Activated CD8-positive, alpha-beta T cell treated with anti-CD3 and anti-CD28 coated beads, Interleukin-2, amount 10 ng/mL, durations not matched to agents 7 days and 5 days (primary cell): ENCODE data around the gene RFX5. TPM values are rescaled to one million over a fixed set of nuclear protein-coding genes. Genes with fewer than 3 reads are reported as not detected.
"Not testable (repeated sequence)": the region's sequence is repeated elsewhere in the genome, so short reads cannot be mapped to it uniquely, and the experiment has no call there.

ENCODE experiments used
- ATAC-seq: fragments of 150-1000 bp; cut with Tn5 transposase; one replicate; pipeline ENCODE4 v1.10.0; 2021; ENCODE audit warnings: moderate library complexity
- CTCF ChIA-PET: fragments of 350-600 bp; sonication (Branson Sonifier 250); formaldehyde crosslinking; loops from one replicate; lab custom pipeline; 2021; ENCODE audit warnings: antibody characterized with exemption; lab: Charles Lee
- POLR2A ChIA-PET: fragments of 350-600 bp; sonication (Branson Sonifier 250); formaldehyde crosslinking; loops from one replicate; lab custom pipeline; 2021; ENCODE audit warnings: antibody characterized with exemption; lab: Charles Lee
- DNase-seq: peaks from one replicate; pipeline ENCODE4 v3.0.0-alpha.2; 2020
- H3K27ac Mint-ChIP-seq: one replicate; pipeline ENCODE4 v1.8.0; 2021; ENCODE audit warnings: mild to moderate bottlenecking, mixed read lengths
- H3K27me3 Mint-ChIP-seq: one replicate; pipeline ENCODE4 v1.8.0; 2021; ENCODE audit warnings: low read depth, mixed read lengths
- H3K36me3 Mint-ChIP-seq: one replicate; pipeline ENCODE4 v1.8.0; 2021; ENCODE audit warnings: low read depth, mixed read lengths
- H3K4me1 Mint-ChIP-seq: one replicate; pipeline ENCODE4 v1.8.0; 2021; ENCODE audit warnings: low read depth, mixed read lengths
- H3K4me3 Mint-ChIP-seq: one replicate; pipeline ENCODE4 v1.8.0; 2021; ENCODE audit warnings: mild to moderate bottlenecking, mixed read lengths
- H3K9me3 Mint-ChIP-seq: one replicate; pipeline ENCODE4 v1.8.0; 2022; ENCODE audit warnings: mixed read lengths; ENCODE audit not compliant: insufficient read depth
- total RNA-seq, 2 experiments: library from RNA; stranded (reverse); gene quantifications; one replicate each; pipeline ENCODE4 v1.2.3, GENCODE V29; 2021

RFX5 gene
- total RNA-seq: 10 to 100 TPM; 59.3 to 63.9 TPM

DNA sequence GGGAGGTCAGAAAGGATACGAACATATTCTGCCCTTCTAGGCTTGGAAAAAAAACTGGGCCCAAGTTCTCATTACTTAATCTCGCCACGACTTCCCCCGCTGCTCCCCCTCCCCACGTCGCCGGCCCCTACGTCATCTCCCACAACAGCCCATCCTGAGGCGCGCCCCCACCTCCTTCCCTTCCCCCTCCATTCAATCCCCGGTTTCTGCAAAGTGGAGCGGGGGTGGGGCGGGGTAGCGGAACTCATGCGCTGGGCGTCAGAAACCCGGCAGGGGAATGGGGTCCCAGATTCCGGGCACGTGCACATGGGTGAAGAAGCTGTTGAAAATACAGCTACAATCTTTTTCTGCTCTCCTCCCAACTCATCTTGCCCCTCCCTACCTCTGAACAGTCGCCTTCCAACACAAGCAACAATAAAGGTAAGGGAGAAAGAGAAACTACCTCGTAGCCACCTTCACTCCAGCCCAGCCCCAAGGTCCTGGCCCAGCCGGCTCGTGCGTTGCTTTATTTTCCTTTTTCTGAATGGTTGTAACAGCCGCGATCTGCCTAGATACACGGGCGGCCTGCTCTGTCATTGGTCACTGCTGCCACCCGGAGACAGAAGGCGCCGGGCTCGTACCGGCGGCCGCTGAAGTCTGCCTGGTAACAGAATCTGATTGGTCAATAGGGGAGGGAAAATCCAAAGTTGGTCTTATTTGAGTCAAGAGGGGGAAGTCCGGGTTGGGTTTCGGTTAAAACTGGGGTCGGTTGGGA is at the start of gene RFX5:
TSS of gene RFX5 (minus strand) at position 484 of the 754 bp plus-strand sequence. CDS start 932 bp downstream, outside the sequence.
- DNase-seq: peak; percentile 97
- ChIA-PET POLR2A (interaction anchor here (1.0 to 1.6 kb wide), 7 partner anchors 9 to 299 kb away, joined by 3 to 10 read pairs (median 4); partner anchors contain the start of genes C1orf56, PI4KB and VPS72), CTCF (interaction anchor here (0.7 to 0.9 kb wide), 2 partner anchors 37 to 46 kb away, joined by 3 read pairs; no protein-coding TSS in a partner anchor)
- Mint-ChIP-seq H3K4me3 (peak within 1 kb of the TSS; percentile 84), H3K4me1 (peaks cover 24% of the 10 kb centered on the region), H3K9me3 (no peaks in the 10 kb centered on the region), H3K27ac (peak within 1 kb of the TSS; percentile 92), H3K27me3 (no peaks in the 10 kb centered on the region), H3K36me3 (peaks cover 38% of the 10 kb centered on the region)
- peak; percentile 99 for ATAC-seq

DNA sequence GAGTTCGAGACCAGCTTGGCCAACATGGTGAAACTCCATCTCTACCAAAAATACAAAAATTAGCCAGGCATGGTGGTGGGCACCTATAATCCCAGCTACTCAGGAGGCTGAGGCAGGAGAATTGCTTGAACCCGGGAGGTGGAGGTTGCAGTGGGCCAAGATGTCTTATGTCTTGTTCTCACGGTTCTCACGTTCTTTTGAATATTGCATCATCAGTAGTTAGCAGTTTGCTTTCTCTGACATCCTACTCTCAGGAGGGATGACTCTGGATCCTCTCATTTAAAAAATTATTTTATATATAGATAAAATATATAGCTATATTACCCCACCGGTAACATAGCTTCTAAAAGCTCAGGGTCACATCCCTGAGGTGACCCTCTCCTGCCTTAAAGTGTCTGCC is 49.2 kb upstream of the RFX5 start:
- not testable (repeated sequence) for H3K9me3 Mint-ChIP-seq
- peaks cover 21% of the 10 kb centered on the region for H3K4me1 Mint-ChIP-seq

DNA sequence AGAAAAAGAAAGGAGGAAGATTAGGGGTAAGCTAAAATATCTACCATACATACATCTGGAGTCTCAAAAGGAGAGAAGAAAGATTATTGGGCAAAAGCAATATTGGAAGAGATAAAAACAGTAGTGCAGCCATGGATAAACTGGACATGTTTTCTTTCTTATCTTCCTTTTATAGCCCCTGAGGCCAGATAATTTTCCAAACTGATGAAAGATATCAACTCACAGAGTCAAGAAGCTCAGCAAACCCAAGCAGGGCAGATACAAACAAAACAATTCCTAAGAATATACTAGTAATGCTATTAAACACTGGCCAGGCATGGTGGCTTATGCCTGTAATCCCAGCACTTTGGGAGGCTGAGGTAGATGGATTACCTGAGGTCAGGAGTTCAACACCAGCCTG is 46.5 kb upstream of the RFX5 start:
- no peak for ATAC-seq
- Mint-ChIP-seq H3K4me3 (no peak overlapping the region), H3K36me3 (no peaks in the 10 kb centered on the region), H3K27me3 (peaks cover 21% of the 10 kb centered on the region), H3K27ac (no peak overlapping the region), H3K4me1 (peaks cover 5% of the 10 kb centered on the region), H3K9me3 (no peaks in the 10 kb centered on the region)
- POLR2A ChIA-PET: no interaction called here
- no peak for DNase-seq
- CTCF ChIA-PET: no interaction called here

More for the DNA sequence above, 49.2 kb upstream of the RFX5 start:
- CTCF ChIA-PET: interaction anchor here (1.2 to 1.3 kb wide), 2 partner anchors 55 to 95 kb away, joined by 3 to 6 read pairs; no protein-coding TSS in a partner anchor
- peaks cover 15% of the 10 kb centered on the region for H3K36me3 Mint-ChIP-seq
- H3K4me3 Mint-ChIP-seq, H3K27ac Mint-ChIP-seq, DNase-seq, ATAC-seq: not testable (repeated sequence)
- H3K27me3 Mint-ChIP-seq: peaks cover 20% of the 10 kb centered on the region
- POLR2A ChIA-PET: interaction anchor here (0.6 to 1.2 kb wide), 3 partner anchors 27 to 115 kb away, joined by 3 to 4 read pairs (median 4); partner anchors contain the start of gene ZNF687

DNA sequence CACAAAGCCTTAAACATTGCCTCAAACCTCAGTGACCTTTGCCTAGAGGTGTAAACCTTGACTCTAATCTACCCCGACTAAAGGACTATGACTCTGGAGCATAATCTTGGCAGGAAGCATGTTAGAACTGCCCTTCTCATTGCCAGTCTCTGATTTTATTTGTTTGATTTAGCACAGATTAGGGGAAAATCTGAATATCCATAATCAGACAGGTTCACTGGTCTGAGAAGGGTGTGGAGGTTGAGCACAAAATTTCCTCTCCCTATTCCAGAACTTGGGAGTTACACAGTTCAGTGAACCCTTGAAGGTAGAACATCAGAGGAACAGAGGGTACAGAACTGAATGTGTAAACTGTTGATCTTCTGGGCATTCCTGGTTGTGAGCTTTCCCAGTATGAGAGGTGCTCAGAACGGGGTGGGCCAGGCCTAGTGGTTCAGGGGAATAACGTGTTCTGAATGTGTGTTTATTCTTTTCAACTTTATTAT is 44.1 kb upstream of the RFX5 start:
- H3K4me3 Mint-ChIP-seq: no peak overlapping the region
- no peak overlapping the region for H3K27ac Mint-ChIP-seq
- ChIA-PET POLR2A (no interaction called here), CTCF (no interaction called here)
- H3K27me3 Mint-ChIP-seq: peaks cover 19% of the 10 kb centered on the region
- DNase-seq (no peak), ATAC-seq (no peak)
- H3K4me1 Mint-ChIP-seq: no peaks in the 10 kb centered on the region
- H3K9me3 Mint-ChIP-seq: no peaks in the 10 kb centered on the region
- no peaks in the 10 kb centered on the region for H3K36me3 Mint-ChIP-seq

DNA sequence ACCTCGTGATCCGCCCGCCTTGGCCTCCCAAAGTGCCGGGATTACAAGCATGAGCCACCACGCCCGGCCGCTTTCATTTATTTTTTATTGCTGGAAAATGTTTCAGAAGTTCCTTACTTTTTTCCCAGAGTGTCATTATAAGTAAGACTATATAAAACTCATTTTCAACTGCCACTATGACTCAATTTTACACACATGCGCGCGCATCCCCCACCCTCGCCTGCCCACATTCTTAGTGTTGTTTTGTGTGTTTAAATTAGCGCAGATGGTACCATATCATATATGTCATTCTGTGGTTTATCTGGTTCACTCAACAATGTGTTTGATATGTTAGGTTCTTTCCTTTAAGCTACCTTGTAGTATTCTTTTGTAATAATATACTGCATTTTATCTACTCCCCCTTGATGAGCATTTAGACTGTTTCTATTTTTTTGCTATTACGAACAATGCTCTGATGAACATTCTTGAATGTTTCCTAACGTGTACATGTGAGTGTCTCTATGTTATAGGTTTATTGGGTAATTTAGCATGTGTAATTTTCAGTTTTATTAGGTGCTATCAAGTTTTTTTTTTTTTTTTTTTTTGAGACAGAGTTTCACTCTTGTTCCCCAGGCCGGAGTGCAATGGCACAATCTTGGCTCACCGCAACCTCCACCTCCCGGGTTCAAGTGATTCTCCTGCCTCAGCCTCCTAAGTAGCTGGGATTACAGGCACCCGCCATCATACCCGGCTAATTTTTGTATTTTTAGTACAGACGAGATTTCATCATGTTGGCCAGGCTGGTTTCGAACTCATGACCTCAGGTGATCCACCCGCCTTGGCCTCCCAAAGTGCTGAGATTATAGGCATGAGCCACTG is 43.4 kb upstream of the RFX5 start:
- CTCF ChIA-PET, POLR2A ChIA-PET, H3K36me3 Mint-ChIP-seq, H3K27ac Mint-ChIP-seq, H3K4me1 Mint-ChIP-seq, ATAC-seq, H3K4me3 Mint-ChIP-seq, DNase-seq, H3K9me3 Mint-ChIP-seq: not testable (repeated sequence)
- peaks cover 19% of the 10 kb centered on the region for H3K27me3 Mint-ChIP-seq

DNA sequence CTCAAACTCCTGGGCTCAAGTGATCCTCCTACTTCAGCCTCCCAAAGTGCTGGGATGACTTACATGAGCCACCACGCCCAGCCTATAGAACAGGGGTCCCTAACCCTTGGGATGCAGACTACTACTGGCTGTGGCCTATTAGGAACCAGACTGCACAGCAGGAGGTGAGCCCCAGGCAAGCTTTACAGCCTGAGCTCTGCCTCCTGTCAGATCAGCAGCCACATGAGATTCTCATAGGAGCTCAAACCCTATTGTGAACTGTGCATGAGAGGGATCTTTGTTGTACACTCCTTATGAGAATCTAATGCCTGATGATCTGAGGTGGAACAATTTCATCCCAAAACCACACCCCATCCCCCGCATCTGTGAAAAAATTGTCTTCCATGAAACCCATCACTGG is 39.0 kb upstream of the RFX5 start:
- DNase-seq (no peak), ATAC-seq (no peak)
- no peaks in the 10 kb centered on the region for H3K9me3 Mint-ChIP-seq
- H3K27ac Mint-ChIP-seq: no peak overlapping the region
- CTCF ChIA-PET: interaction anchor here (1.0 to 1.7 kb wide), 2 partner anchors 9 to 85 kb away, joined by 4 read pairs; no protein-coding TSS in a partner anchor
- H3K4me3 Mint-ChIP-seq: no peak overlapping the region
- POLR2A ChIA-PET: no interaction called here
- H3K36me3 Mint-ChIP-seq: no peaks in the 10 kb centered on the region
- H3K27me3 Mint-ChIP-seq: peaks cover 6% of the 10 kb centered on the region
- H3K4me1 Mint-ChIP-seq: no peaks in the 10 kb centered on the region

DNA sequence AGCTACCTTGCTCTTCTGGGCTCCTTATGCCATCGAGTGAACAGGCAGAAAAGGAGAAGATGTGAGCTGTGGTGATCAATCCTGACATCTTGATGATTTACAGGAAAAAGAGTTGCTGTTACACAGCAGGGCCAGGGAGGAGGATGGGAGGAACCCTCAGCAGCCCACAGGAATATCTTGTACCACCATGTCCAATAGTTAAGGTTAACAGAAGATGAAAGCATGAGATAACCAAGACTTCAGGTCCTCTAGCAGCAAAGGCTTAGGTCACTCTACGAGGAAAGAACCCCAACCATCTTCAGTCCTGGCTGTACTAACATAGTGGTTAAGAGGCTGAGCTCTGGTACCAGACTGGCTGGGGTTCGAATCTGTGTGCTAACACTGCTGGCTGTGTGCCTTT is 37.5 kb upstream of the RFX5 start:
- ATAC-seq (no peak), DNase-seq (no peak)
- Mint-ChIP-seq H3K4me3 (no peak overlapping the region), H3K36me3 (no peaks in the 10 kb centered on the region), H3K27me3 (peaks cover 5% of the 10 kb centered on the region), H3K9me3 (no peaks in the 10 kb centered on the region), H3K4me1 (no peaks in the 10 kb centered on the region), H3K27ac (no peak overlapping the region)
- POLR2A ChIA-PET: no interaction called here
- CTCF ChIA-PET: interaction anchor here (1.0 to 1.7 kb wide), 3 partner anchors 44 to 103 kb away, joined by 3 to 4 read pairs (median 3); no protein-coding TSS in a partner anchor

DNA sequence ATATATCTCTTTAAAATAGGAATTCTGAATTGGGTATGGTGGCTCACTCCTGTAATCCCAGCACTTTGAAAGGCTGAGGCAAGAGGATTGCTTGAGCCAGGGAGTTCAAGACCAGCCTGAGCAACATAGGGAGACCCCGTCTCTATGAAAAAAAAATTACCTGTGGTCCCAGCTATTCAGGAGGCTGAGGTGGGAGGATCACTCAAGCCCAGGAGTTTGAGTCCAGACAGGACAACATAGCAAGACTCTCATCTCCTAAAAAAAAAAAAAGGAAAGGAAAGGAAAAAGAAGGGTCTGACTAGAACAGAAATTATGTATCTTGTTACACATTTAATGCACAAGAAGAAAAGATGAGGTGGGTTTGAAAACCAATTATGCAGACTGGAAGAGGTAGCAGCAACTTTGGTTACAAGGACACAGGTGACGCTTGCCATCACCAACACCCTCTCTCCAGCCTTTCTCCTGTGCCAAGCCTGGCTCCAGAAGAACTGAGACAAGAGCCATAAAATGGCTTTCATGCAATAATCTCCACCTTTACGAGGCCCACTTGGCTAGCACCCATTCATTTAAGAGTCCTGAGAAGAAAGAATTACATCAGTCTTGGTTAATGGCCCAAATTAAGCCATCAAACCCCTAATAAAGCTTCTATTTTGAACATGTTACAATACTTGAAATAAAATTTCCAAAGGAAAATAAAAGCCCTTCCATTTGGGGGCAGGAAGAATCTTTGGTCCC is 30.3 kb upstream of the RFX5 start:
- Mint-ChIP-seq H3K27me3 (peaks cover 6% of the 10 kb centered on the region), H3K4me1 (peaks cover 4% of the 10 kb centered on the region), H3K9me3 (no peaks in the 10 kb centered on the region), H3K36me3 (no peaks in the 10 kb centered on the region), H3K4me3 (no peak overlapping the region), H3K27ac (no peak overlapping the region)
- no peak for ATAC-seq
- ChIA-PET POLR2A (no interaction called here), CTCF (no interaction called here)
- DNase-seq: no peak

DNA sequence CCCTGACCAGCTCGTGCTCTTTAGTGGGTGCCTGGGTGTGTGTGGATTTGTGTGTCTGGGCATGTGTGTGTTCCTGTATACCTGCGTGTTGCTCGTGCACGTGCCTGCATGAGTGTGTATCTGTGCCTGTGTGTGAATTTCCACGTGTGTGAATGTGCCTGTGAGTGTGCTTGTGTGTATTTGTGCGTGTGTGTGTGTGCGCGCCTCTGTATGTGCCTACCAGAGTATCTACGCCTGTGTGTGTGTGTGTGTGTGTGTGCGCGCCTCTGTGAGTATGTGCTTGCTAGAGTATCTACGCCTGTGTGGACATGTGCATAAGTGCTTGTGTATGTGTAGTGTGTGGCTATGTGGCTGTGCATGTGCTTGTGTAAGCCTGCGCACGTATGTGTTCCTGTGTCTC is 26.1 kb upstream of the RFX5 start:
- peaks cover 4% of the 10 kb centered on the region for H3K4me1 Mint-ChIP-seq
- DNase-seq (no peak), ATAC-seq (no peak)
- H3K36me3 Mint-ChIP-seq: no peaks in the 10 kb centered on the region
- H3K9me3 Mint-ChIP-seq: no peaks in the 10 kb centered on the region
- ChIA-PET CTCF (no interaction called here), POLR2A (no interaction called here)
- H3K27me3 Mint-ChIP-seq: peaks cover 6% of the 10 kb centered on the region
- H3K4me3 Mint-ChIP-seq: no peak overlapping the region
- H3K27ac Mint-ChIP-seq: no peak overlapping the region

DNA sequence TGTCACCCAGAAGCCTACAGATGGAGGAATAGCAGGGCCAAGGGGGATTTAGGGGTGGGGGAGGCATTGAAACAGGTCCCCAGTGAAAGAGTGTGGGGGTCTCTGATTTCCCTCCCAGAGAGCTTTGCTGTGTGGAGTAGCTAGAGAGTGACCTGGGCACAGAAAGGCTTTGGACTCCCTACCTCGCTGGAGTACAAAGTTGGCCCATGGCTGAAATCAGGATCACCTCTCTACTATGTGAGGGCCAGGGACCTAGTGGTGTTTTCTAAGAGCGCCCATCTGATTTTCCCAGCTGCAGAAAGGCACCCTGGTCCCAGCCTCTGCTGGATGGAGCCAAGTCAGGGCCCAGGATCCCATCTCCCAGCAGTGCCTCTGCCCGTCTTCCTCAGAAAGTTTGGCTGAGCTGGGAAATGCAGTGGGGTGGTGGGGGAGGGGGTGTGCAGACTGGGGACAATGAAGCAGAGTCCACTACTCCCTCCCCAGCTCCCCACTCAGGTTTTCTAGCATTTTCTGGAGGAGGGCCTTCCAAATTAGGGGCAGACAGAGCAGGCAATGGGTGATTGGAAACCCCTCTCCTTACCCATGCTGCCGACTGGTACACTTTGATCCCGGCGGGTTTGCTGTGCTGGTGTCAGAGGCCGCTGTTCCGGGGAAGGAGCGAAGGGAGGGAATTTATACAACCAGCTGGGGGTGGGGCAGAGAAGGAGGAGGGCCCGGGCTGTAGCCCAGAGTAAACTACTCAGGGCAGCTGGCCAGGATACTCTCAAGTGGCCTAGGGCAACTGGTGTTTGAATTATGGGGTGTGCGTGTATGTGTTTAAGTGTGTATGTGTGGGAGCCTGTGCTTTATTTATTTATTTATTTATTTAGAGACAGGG is 25.2 kb upstream of the RFX5 start, which contains the start of gene SELENBP1:
TSS of gene SELENBP1 (minus strand) at position 648 of the 877 bp plus-strand sequence. CDS start at position 584, 64 bp downstream.
- no peak for DNase-seq
- peaks cover 4% of the 10 kb centered on the region for H3K4me1 Mint-ChIP-seq
- no peaks in the 10 kb centered on the region for H3K9me3 Mint-ChIP-seq
- ChIA-PET CTCF (interaction anchor here (1.5 kb wide), 1 partner anchor 25 kb away, joined by 3 read pairs; no protein-coding TSS in a partner anchor), POLR2A (interaction anchor here (1.1 kb wide), 1 partner anchor 45 kb away, joined by 3 read pairs; the partner anchor contains the start of gene PI4KB)
- no peak within 1 kb of the TSS for H3K4me3 Mint-ChIP-seq
- ATAC-seq: no peak
- H3K27me3 Mint-ChIP-seq: peaks cover 5% of the 10 kb centered on the region
- no peaks in the 10 kb centered on the region for H3K36me3 Mint-ChIP-seq
- H3K27ac Mint-ChIP-seq: no peak within 1 kb of the TSS
